HepG2 (cell line): Measurements from ENCODE around the gene PLK3. TPM values are rescaled to one million over a fixed set of nuclear protein-coding genes. Genes with fewer than 3 reads are reported as not detected.

ENCODE experiments used
- BHLHE40 ChIP-seq: IDR thresholded peaks from 2 replicates; pipeline ENCODE4 v1.6.1; 2011; ENCODE audit warnings: low read length, improper control_type of control experiment
- CEBPB ChIP-seq: IDR thresholded peaks from 2 replicates; pipeline ENCODE4 v1.6.1; 2011; ENCODE audit warnings: low read depth, low read length, improper control_type of control experiment, borderline replicate concordance
- DMTF1 ChIP-seq: sonication (generic); formaldehyde crosslinking; IDR thresholded peaks from 2 replicates; pipeline ENCODE4 v1.4.0; 2020; ENCODE audit warnings: mild to moderate bottlenecking, missing genetic modification reagents
- FUBP1 ChIP-seq: sonication (generic); formaldehyde crosslinking; IDR thresholded peaks from 2 replicates; pipeline ENCODE4 v1.5.1; 2020; ENCODE audit warnings: missing genetic modification reagents, mild to moderate bottlenecking, borderline replicate concordance
- GABPB1 ChIP-seq: IDR thresholded peaks from 2 replicates; pipeline ENCODE4 v1.6.1; 2016; ENCODE audit warnings: mild to moderate bottlenecking, missing genetic modification reagents, moderate library complexity, missing compliant biosample characterization
- GRHL1 ChIP-seq: sonication (generic); formaldehyde crosslinking; conservative IDR thresholded peaks from 2 replicates; pipeline ENCODE4 v1.8.0; 2022; ENCODE audit warnings: missing genetic modification reagents
- KDM1A ChIP-seq: IDR thresholded peaks from 2 replicates; pipeline ENCODE4 v1.6.1; 2016; ENCODE audit warnings: missing compliant biosample characterization
- MED1 ChIP-seq: sonication (generic); formaldehyde crosslinking; IDR thresholded peaks from 2 replicates; pipeline ENCODE4 v1.4.0; 2020; ENCODE audit warnings: missing genetic modification reagents
- MXD3 ChIP-seq: IDR thresholded peaks from 2 replicates; pipeline ENCODE4 v1.6.1; 2016; ENCODE audit warnings: mild to moderate bottlenecking, missing biosample characterization, missing genetic modification reagents
- NR2F2 ChIP-seq: IDR thresholded peaks from 2 replicates; pipeline ENCODE4 v1.6.1; 2012; ENCODE audit warnings: low read depth, inconsistent platforms, borderline replicate concordance
- PPARG ChIP-seq: conservative IDR thresholded peaks from 2 replicates; pipeline ENCODE4 v1.6.1; 2016; ENCODE audit warnings: missing biosample characterization, missing genetic modification reagents
- RBAK ChIP-seq: sonication (generic); formaldehyde crosslinking; IDR thresholded peaks from 2 replicates; pipeline ENCODE4 v1.5.1; 2020; ENCODE audit warnings: mild to moderate bottlenecking, missing genetic modification reagents
- RFX1 ChIP-seq: fragments of 450-650 bp; IDR thresholded peaks from 2 replicates; pipeline ENCODE4 v1.6.1; 2017
- SAFB2 ChIP-seq: sonication (generic); formaldehyde crosslinking; IDR thresholded peaks from 2 replicates; pipeline ENCODE4 v1.5.1; 2020; ENCODE audit warnings: missing genetic modification reagents, low read depth, mild to moderate bottlenecking, borderline replicate concordance
- SMARCE1 ChIP-seq: fragments of 450-650 bp; IDR thresholded peaks from 2 replicates; pipeline ENCODE4 v1.6.1; 2017; ENCODE audit warnings: borderline replicate concordance
- SNRNP70 ChIP-seq: fragments of 200-400 bp; formaldehyde crosslinking; IDR thresholded peaks from 2 replicates; pipeline ENCODE4 v1.6.1; 2017; ENCODE audit warnings: mild to moderate bottlenecking, low read depth, low read length, moderate library complexity
- TOE1 ChIP-seq: sonication (generic); formaldehyde crosslinking; IDR thresholded peaks from 2 replicates; pipeline ENCODE4 v1.4.0; 2020; ENCODE audit warnings: mild to moderate bottlenecking, missing genetic modification reagents
- ZKSCAN8 ChIP-seq: IDR thresholded peaks from 2 replicates; pipeline ENCODE4 v1.6.1; 2016; ENCODE audit warnings: borderline replicate concordance, missing genetic modification reagents, missing compliant biosample characterization
- ZNF101 ChIP-seq: sonication (generic); formaldehyde crosslinking; IDR thresholded peaks from 2 replicates; pipeline ENCODE4 v1.4.0; 2020; ENCODE audit warnings: mild to moderate bottlenecking, low read depth, missing genetic modification reagents, borderline replicate concordance
- ZNF251 ChIP-seq: sonication (generic); formaldehyde crosslinking; IDR thresholded peaks from 2 replicates; pipeline ENCODE4 v1.9.0; 2021; ENCODE audit warnings: mild to moderate bottlenecking, missing genetic modification reagents
- ZNF263 ChIP-seq: sonication (generic); formaldehyde crosslinking; IDR thresholded peaks from 2 replicates; pipeline ENCODE4 v1.4.0; 2020; ENCODE audit warnings: missing genetic modification reagents
- ZNF343 ChIP-seq: sonication (generic); formaldehyde crosslinking; IDR thresholded peaks from 2 replicates; pipeline ENCODE4 v1.4.0; 2020; ENCODE audit warnings: mild to moderate bottlenecking, missing genetic modification reagents
- ZNF781 ChIP-seq: sonication (generic); formaldehyde crosslinking; IDR thresholded peaks from 2 replicates; pipeline ENCODE4 v1.5.1; 2020; ENCODE audit warnings: borderline replicate concordance, mild to moderate bottlenecking, missing genetic modification reagents; ENCODE audit errors: not compliant biosample characterization
- ZNF841 ChIP-seq: sonication (generic); formaldehyde crosslinking; IDR thresholded peaks from 2 replicates; pipeline ENCODE4 v1.8.1; 2023; ENCODE audit warnings: missing genetic modification reagents, borderline replicate concordance
- polyA plus RNA-seq, 8 experiments: library from polyadenylated mRNA; depleted of rRNA in 3 of 8; stranded (reverse) in 7 of 8; unstranded in 1 of 8; fragments of >200 nt; fragmentation: Illumina TruSeq in 4 of 8; extraction: Trizol in 4 of 8; gene quantifications; 2 replicates each; pipeline versions ENCODE4 v1.2.1 to v1.2.3, GENCODE V29; 2011 to 2016; ENCODE audit warnings: low read depth in 4 of 8, missing spikeins in 1 of 8, mixed read lengths in 1 of 8; ENCODE audit not compliant: insufficient read depth in 1 of 8
- total RNA-seq, 5 experiments: library from RNA; depleted of rRNA; stranded (reverse); fragments of >200 nt; fragmentation: Illumina TruSeq; extraction: Trizol; gene quantifications; 2 replicates each; pipeline ENCODE4 v1.2.3, GENCODE V29; 2016; ENCODE audit warnings: low read depth in 1 of 5

Gene PLK3
- total and polyA plus RNA-seq, 2 of the 13 experiments (the other 11 are each of a cell fraction or from before 2014, with no cell fraction given) = 9.8 to 16.9 TPM

GRCh38 chr1:44826375-44827196 is 26.4 kb downstream of the PLK3 start (continued):
- TF ChIP-seq FUBP1 (CRISPR knock-in tag) (no peak), CEBPB (no peak), PPARG (CRISPR knock-in tag) (no peak), GRHL1 (CRISPR knock-in tag) (no peak), SAFB2 (CRISPR knock-in tag) (0 out of 2 replicates have a peak, but pooled peaks have one; percentile 82), RBAK (CRISPR knock-in tag) (peak; percentile 23; the same call in 1 of the 2 replicates), ZNF343 (CRISPR knock-in tag) (0 out of 2 replicates have a peak, but pooled peaks have one; percentile 17), DMTF1 (CRISPR knock-in tag) (peak; percentile 69; the same call in 1 of the 2 replicates), KDM1A (CRISPR knock-in tag) (peak; percentile 22; the same call in 1 of the 2 replicates), MED1 (CRISPR knock-in tag) (peak; percentile 65), RFX1 (no peak), ZNF781 (CRISPR knock-in tag) (peak; percentile 74), SMARCE1 (no peak), MXD3 (CRISPR knock-in tag) (peak; percentile 67), GABPB1 (CRISPR knock-in tag) (peak; percentile 69; the same call in 1 of the 2 replicates), ZNF841 (CRISPR knock-in tag) (no peak), NR2F2 (no peak), ZNF101 (CRISPR knock-in tag) (no peak), TOE1 (CRISPR knock-in tag) (no peak), ZNF251 (CRISPR knock-in tag) (no peak), BHLHE40 (no peak), ZKSCAN8 (CRISPR knock-in tag) (no peak), SNRNP70 (no peak), ZNF263 (CRISPR knock-in tag) (peak; percentile 47; the same call in 1 of the 2 replicates)
